ENCODE measurements around the gene ERICH3. TPM values are rescaled to one million over a fixed set of nuclear protein-coding genes. Genes with fewer than 3 reads are reported as not detected.
"Not testable (repeated sequence)": the region's sequence is repeated elsewhere in the genome, so short reads cannot be mapped to it uniquely, and the experiment has no call there.

Gene ERICH3
- total RNA-seq, 1 experiment from 2014 or later, result not detected

GRCh38 chr1:74681851-74682250, 8.3 kb upstream of the ERICH3 start:
- in situ Hi-C loops (cut with HindIII; ENCODE audit: low pct_unique_long_range_greater_than_20kb, low sequenced_read_pairs), result no loop called here

GRCh38 chr1:74681449-74681848, 7.9 kb upstream of the ERICH3 start:
- in situ Hi-C loops (cut with HindIII; ENCODE audit: low pct_unique_long_range_greater_than_20kb, low sequenced_read_pairs), result no loop called here
- DNase-seq (ENCODE audit: low read depth), result no peak

More at GRCh38 chr1:74681851-74682250, 8.3 kb upstream of the ERICH3 start:
- no peak for DNase-seq (ENCODE audit: low read depth)

GRCh38 chr1:74681001-74681400, 7.4 kb upstream of the ERICH3 start:
- in situ Hi-C loops (cut with HindIII; ENCODE audit: low pct_unique_long_range_greater_than_20kb, low sequenced_read_pairs), result no loop called here
- no peak for DNase-seq (ENCODE audit: low read depth)

DNA sequence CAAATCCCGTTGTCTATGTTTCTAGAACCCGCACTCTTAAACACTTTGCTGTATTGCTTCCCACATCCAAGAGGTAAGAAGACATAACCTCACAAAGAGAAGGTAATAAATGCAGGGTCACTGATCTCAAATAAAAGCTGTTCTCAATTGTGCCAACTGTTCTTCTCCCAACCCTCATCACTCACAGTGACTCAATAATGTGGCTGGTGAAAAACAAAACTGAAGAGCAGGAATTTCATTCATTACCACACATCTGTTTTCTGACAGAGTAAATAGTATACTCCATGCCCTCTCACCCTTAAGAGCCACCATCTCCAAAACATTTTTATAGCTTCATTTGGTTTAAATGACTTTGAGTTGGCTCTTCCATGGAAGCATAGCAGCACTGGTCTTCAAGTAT, 6.2 kb upstream of the ERICH3 start:
- DNase-seq (ENCODE audit: low read depth), result no peak
- in situ Hi-C loops (cut with HindIII; ENCODE audit: low pct_unique_long_range_greater_than_20kb, low sequenced_read_pairs), result no loop called here

GRCh38 chr1:74677926-74678325, 4.3 kb upstream of the ERICH3 start:
- DNase-seq (ENCODE audit: low read depth), result no peak
- in situ Hi-C loops (cut with HindIII; ENCODE audit: low pct_unique_long_range_greater_than_20kb, low sequenced_read_pairs), result no loop called here

- DNase-seq (ENCODE audit: low read depth), result no peak
Observed at GRCh38 chr1:74674278-74675048, 871 bp upstream of the ERICH3 start.

DNA sequence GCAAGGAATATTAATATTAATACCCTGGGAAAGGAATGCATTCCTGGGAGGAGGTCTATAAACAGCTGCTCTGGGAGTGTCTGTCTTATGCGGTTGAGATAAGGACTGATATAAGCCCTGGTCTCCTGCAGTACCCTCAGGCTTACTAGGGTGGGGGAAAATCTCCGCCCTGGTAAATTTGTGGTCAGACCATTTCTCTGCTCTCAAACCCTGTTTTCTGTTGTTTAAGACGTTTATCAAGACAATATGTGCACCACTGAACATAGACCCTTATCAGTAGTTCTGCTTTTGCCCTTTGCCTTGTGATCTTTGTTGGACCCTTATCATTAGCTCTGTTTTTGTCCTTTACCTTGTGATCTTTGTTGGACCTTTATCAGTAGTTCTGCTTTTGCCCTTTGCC, 2.7 kb downstream of the ERICH3 start:
- in situ Hi-C loops (cut with HindIII; ENCODE audit: low pct_unique_long_range_greater_than_20kb, low sequenced_read_pairs); DNase-seq (ENCODE audit: low read depth): not testable (repeated sequence)

More at GRCh38 chr1:74674278-74675048, 871 bp upstream of the ERICH3 start:
- in situ Hi-C loops (cut with HindIII; ENCODE audit: low pct_unique_long_range_greater_than_20kb, low sequenced_read_pairs), result no loop called here

DNA sequence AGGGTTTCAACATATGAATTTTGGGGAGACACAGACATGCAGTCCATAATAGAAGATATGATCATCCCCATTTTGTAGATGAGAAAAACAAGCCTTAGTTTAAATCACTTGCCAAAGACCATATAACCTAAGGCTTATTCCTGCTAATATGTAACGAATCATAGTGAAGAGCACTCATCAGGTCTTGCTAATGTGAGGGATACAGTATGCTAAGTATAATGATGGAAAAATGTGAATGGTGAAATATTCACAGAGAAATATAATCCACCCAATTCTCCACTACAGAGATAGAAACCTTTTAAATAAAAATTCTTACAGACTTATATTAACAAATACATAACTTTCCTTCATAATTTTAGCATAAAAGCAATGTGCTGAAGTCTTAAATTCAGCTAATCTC, 18.9 kb downstream of the ERICH3 start:
- DNase-seq (ENCODE audit: low read depth), result no peak
- in situ Hi-C loops (cut with HindIII; ENCODE audit: low pct_unique_long_range_greater_than_20kb, low sequenced_read_pairs), result no loop called here

DNA sequence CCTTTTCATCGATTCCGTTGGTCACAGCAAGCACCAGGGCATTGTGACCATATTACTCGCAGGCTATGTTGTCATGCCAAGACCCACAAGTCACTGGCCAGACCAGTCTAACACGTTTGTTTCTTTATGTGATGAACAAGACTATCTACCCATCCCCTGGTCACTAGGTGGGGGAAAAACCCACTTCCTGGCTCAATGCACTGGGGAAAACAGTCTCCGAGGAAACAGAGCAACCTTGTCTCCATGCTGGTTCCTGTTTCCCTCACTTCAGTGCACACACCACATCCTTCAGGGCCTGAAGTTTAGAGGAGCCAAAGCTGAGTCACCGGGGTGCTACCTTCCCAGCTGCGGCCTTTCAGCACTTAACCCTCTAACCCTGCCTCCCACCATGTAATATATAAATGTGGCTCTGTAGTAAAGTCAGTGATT, 20.9 kb downstream of the ERICH3 start:
- peak; percentile 87 for DNase-seq (ENCODE audit: low read depth)
- in situ Hi-C loops (cut with HindIII; ENCODE audit: low pct_unique_long_range_greater_than_20kb, low sequenced_read_pairs), result no loop called here

DNA sequence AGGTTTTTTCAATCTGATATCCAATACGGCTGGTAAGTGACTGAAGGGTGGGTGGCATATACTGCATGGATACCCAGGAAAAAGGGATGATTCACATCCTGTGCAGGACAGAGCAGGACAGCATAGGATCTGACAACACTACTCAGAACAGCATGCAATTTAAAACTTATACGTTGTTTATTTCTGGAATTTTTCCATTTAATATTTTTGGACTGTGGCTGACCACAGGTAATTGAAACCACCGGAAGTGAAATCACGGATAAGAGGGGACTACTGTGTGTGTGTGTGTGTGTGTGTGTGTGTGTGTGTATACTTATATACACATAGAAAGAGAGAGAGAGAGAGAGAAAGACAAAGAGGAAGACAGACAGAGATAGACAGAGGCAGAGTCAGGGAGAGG, 23.0 kb downstream of the ERICH3 start:
- no peak for DNase-seq (ENCODE audit: low read depth)
- in situ Hi-C loops (cut with HindIII; ENCODE audit: low pct_unique_long_range_greater_than_20kb, low sequenced_read_pairs), result no loop called here

GRCh38 chr1:74641876-74642275, 31.7 kb downstream of the ERICH3 start:
- in situ Hi-C loops (cut with HindIII; ENCODE audit: low pct_unique_long_range_greater_than_20kb, low sequenced_read_pairs), result no loop called here
- DNase-seq (ENCODE audit: low read depth), result no peak

GRCh38 chr1:74641161-74641560, 32.4 kb downstream of the ERICH3 start:
- in situ Hi-C loops (cut with HindIII; ENCODE audit: low pct_unique_long_range_greater_than_20kb, low sequenced_read_pairs), result no loop called here

DNA sequence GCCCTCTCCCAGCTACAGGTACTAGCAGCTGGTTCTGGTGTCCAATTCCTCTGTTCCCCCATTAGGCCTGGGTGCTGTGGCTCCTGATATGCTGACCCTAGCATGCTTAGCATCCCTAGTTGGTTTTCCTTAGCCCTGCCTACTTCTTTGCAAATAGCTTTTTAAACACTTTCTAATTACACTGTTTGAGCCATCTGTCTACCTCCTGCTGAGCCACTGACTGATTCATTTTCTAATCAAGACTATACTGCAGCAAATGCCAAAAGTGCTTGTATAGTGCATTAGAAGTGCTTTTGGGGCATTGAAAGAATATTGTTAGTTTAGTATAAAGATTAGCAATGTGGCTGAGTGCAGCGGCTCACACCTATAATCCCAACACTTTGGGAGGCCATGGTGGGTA, 36.3 kb downstream of the ERICH3 start:
- in situ Hi-C loops (cut with HindIII; ENCODE audit: low pct_unique_long_range_greater_than_20kb, low sequenced_read_pairs), result no loop called here
- no peak for DNase-seq (ENCODE audit: low read depth)

More at GRCh38 chr1:74641161-74641560, 32.4 kb downstream of the ERICH3 start:
- DNase-seq (ENCODE audit: low read depth), result no peak

- no peak for DNase-seq (ENCODE audit: low read depth)
- in situ Hi-C loops (cut with HindIII; ENCODE audit: low pct_unique_long_range_greater_than_20kb, low sequenced_read_pairs), result no loop called here
Observed at GRCh38 chr1:74629283-74629682, 44.3 kb downstream of the ERICH3 start.

- in situ Hi-C loops (cut with HindIII; ENCODE audit: low pct_unique_long_range_greater_than_20kb, low sequenced_read_pairs), result no loop called here
Observed at GRCh38 chr1:74623716-74624115, 49.9 kb downstream of the ERICH3 start.

DNA sequence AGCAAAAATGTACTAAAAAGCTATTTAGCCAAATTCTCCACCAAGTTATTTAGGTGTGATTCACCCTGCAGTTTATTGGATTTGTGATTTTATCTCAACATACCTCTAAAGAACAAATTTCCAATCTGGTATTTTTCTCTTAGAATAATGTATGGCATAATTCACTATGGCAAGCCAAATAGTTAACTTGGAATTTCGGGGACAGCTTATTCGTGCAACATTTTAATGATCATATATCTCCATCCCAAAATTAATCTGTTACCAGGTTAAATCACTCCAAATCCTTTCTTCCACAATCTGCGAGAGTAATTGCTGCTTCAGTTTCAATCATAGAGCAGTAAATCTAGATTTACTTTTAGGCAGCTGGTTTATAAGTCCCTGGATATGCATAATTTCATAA, 53.4 kb downstream of the ERICH3 start:
- DNase-seq (ENCODE audit: low read depth), result no peak
- in situ Hi-C loops (cut with HindIII; ENCODE audit: low pct_unique_long_range_greater_than_20kb, low sequenced_read_pairs), result no loop called here

More at GRCh38 chr1:74623716-74624115, 49.9 kb downstream of the ERICH3 start:
- DNase-seq (ENCODE audit: low read depth), result no peak

DNA sequence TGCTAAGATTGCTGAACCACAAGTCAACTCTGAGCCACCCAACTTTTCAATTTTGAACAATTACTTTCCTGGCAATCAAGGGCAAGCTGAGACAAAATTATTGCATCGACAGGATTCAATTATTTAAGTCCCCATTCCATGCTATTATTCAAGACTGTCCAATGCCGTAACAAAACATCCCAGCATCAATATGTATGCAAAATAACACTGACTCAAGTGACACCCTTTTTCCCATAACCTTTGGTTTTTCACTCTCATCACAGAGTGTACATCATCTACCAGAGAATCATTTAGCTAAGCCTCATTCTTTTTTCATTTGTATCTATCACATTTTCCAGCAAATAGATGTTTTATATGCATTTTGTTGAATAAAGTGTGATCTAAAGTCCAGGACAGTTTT, 54.6 kb downstream of the ERICH3 start:
- in situ Hi-C loops (cut with HindIII; ENCODE audit: low pct_unique_long_range_greater_than_20kb, low sequenced_read_pairs), result no loop called here
- DNase-seq (ENCODE audit: low read depth), result no peak

GRCh38 chr1:74613894-74614293, 59.7 kb downstream of the ERICH3 start:
- DNase-seq (ENCODE audit: low read depth), result no peak
- in situ Hi-C loops (cut with HindIII; ENCODE audit: low pct_unique_long_range_greater_than_20kb, low sequenced_read_pairs), result no loop called here

DNA sequence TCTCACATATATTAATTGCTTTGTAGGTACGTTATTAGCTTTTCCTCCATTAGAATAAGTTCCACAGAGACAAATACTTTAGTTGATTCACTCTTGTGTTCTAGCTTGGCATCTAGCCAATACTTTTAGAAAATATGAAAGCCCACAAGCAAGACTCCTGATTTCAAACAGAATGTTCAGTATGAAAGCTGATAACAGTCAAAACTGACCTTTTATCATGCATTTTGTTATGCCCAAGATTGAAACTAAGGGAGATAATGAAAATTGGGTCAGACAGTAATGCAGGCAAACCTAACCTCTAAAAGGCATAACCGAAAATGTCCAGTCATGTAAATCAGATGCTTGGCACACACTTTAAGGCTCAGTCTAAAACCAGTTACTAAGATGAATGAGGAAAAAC, 61.7 kb downstream of the ERICH3 start:
- DNase-seq (ENCODE audit: low read depth), result no peak
- in situ Hi-C loops (cut with HindIII; ENCODE audit: low pct_unique_long_range_greater_than_20kb, low sequenced_read_pairs), result no loop called here

DNA sequence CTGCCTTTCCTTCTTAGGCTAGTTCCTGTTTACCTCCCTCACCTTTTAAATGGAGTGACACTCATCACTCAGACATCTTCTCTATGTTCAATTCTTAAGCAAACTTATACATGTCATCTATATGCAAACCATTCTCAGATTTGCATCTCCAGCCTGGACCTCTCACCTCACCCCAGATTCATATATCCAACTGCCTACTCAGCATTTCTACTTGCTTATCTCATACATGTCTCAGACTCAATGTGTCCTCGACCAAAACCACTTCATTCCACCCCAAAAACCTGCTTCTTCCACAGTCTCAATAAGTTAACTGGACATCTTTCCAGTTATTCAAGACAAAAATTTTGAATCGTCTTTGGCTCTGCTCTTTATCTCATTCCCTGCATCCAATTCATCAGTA, 62.6 kb downstream of the ERICH3 start:
- DNase-seq (ENCODE audit: low read depth), result no peak
- in situ Hi-C loops (cut with HindIII; ENCODE audit: low pct_unique_long_range_greater_than_20kb, low sequenced_read_pairs), result no loop called here
